Gastroesophageal sphincter (tissue), 4 donors: ENCODE data around the gene RIMS4. TPM values are rescaled to one million over a fixed set of nuclear protein-coding genes. Genes with fewer than 3 reads are reported as not detected.

Experiments
- ATAC-seq: fragments of 150-250 bp; one replicate; pipeline ENCODE4 v1.9.1; 2016; ENCODE audit warnings: mild to moderate bottlenecking, moderate library complexity
- H3K27ac ChIP-seq, 4 donors: fragments of 200-600 bp; sonication (generic) in 3 of 4; 1 replicate in 3 of 4; 2 replicates in 1 of 4; pipeline ENCODE4 v1.5.1; 2016 to 2019
- H3K27me3 ChIP-seq: fragments of 200-600 bp; sonication (generic); one replicate; pipeline ENCODE4 v1.5.1; 2019
- H3K36me3 ChIP-seq, 2 donors: fragments of 200-600 bp; sonication (generic); one replicate each; pipeline ENCODE4 v1.5.1; 2019; ENCODE audit warnings: control low read depth in 1 of 2
- H3K4me1 ChIP-seq, 3 donors: fragments of 200-600 bp; sonication (generic); 1 replicate in 2 of 3; 2 replicates in 1 of 3; pipeline ENCODE4 v1.5.1; 2016 to 2019; ENCODE audit warnings: control low read depth in 2 of 3
- H3K4me3 ChIP-seq, 2 donors: fragments of 200-600 bp; sonication (generic); one replicate each; pipeline ENCODE4 v1.5.1; 2019; ENCODE audit warnings: mild to moderate bottlenecking in 1 of 2, moderate library complexity in 1 of 2
- H3K9me3 ChIP-seq, 3 donors: fragments of 200-600 bp; sonication (generic); one replicate each; pipeline ENCODE4 v1.5.1; 2017 to 2019; ENCODE audit warnings: control low read depth in 2 of 3
- EP300 ChIP-seq: sonication (generic); formaldehyde crosslinking; IDR thresholded peaks from one replicate; pipeline ENCODE4 v1.6.1; 2017; ENCODE audit warnings: antibody characterized with exemption, mild to moderate bottlenecking
- POLR2A ChIP-seq, 2 donors: fragments of 450-650 bp; IDR thresholded peaks; one replicate each; pipeline ENCODE4 v1.6.1; 2017; ENCODE audit warnings: antibody characterized with exemption in 2 of 2, mild to moderate bottlenecking in 2 of 2, moderate library complexity in 1 of 2
- POLR2AphosphoS5 ChIP-seq: sonication (generic); formaldehyde crosslinking; IDR thresholded peaks from one replicate; pipeline ENCODE4 v1.6.1; 2017; ENCODE audit warnings: antibody characterized with exemption
- WGBS, 2 donors: methylation state at CpG; one replicate each; pipeline ENCODE4 v1.1.5; 2018; ENCODE audit warnings: low coverage in 1 of 2; 5-methylcytosine and 5-hydroxymethylcytosine counted together
- total RNA-seq, 4 donors: library from RNA; depleted of rRNA; stranded (reverse); fragments of >200 nt; gene quantifications; one replicate each; pipeline ENCODE4 v1.1.0, GENCODE V29; 2016
- TF ChIP-seq, protein P1 (sequence below), 4 experiments: fragments of 200-600 bp in 2 of 4; fragments of 450-650 bp in 2 of 4; sonication (generic) in 1 of 4; IDR thresholded peaks; one replicate each; pipeline ENCODE4 v1.5.1; 2017 to 2019; ENCODE audit warnings: antibody characterized with exemption in 4 of 4, mild to moderate bottlenecking in 2 of 4, moderate library complexity in 2 of 4

RIMS4 gene
- total RNA-seq, 4 donors from 2014 or later, result 1.2 to 4.6 (median 2.4) TPM

DNA sequence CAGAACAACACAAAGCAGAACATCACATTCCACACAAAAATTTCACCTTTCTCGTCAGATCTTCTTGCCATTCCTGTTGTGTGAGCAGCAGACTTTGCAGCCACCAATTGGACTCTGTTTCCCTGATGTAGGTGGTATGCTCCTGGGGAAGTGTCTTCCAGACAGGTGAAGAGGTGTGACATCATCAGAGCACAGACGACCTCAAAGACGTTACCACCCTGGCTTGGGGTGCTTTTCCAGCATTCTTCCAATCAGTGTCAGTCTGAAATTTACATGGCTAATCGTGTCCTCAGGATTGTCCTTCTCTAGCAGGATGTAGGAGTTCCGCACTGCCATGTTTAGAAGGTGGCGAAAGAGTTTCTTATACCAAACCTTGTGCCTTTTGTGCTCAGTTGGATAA is 31.6 kb upstream of the RIMS4 start:
- Histone ChIP-seq H3K9me3 (no peaks in the 10 kb centered on the region), H3K27ac (no peak overlapping the region), H3K4me3 (no peak overlapping the region), H3K27me3 (peaks cover 44% of the 10 kb centered on the region), H3K4me1 (no peaks in the 10 kb centered on the region), H3K36me3 (no peaks in the 10 kb centered on the region)
- no peak for ATAC-seq
- TF ChIP-seq, protein P1, sequence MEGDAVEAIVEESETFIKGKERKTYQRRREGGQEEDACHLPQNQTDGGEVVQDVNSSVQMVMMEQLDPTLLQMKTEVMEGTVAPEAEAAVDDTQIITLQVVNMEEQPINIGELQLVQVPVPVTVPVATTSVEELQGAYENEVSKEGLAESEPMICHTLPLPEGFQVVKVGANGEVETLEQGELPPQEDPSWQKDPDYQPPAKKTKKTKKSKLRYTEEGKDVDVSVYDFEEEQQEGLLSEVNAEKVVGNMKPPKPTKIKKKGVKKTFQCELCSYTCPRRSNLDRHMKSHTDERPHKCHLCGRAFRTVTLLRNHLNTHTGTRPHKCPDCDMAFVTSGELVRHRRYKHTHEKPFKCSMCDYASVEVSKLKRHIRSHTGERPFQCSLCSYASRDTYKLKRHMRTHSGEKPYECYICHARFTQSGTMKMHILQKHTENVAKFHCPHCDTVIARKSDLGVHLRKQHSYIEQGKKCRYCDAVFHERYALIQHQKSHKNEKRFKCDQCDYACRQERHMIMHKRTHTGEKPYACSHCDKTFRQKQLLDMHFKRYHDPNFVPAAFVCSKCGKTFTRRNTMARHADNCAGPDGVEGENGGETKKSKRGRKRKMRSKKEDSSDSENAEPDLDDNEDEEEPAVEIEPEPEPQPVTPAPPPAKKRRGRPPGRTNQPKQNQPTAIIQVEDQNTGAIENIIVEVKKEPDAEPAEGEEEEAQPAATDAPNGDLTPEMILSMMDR (IDR thresholded peaks at IDR 0.05), result no peak
- TF ChIP-seq POLR2AphosphoS5 (no peak), POLR2A (IDR thresholded peaks at IDR 0.05) (no peak), EP300 (no peak)
- 73 to 74% methylated on average over 6 of the region's 6 CpGs for WGBS, 2 donors

DNA sequence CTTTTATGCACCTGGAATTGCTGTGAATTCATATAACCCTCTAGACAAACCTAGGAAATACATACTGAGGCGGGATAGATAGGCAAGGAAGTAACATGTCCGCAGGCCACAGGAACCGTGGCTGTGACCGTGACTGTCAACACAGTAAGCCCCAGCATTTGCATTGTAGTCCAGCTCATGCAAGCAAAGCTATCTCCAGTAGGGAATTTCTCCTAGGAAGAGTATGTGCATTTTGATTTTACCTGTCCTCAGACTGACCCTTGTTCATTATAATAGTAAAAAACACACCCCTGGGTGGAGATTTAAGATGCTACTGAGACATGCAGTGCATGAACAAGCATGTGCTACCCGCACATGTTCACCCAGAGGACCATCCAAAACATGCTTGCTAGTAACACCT is 30.5 kb upstream of the RIMS4 start:
- 62 to 82% methylated on average over 3 to 4 of the region's 5 CpGs for WGBS, 2 donors
- ATAC-seq, result no peak
- H3K4me3 ChIP-seq, result no peak overlapping the region
- no peaks in the 10 kb centered on the region for H3K4me1 ChIP-seq
- H3K27ac ChIP-seq, result no peak overlapping the region
- TF ChIP-seq POLR2AphosphoS5, result no peak
- no peak for TF ChIP-seq POLR2A (IDR thresholded peaks at IDR 0.05)
- TF ChIP-seq, protein P1 (IDR thresholded peaks at IDR 0.05), result no peak
- no peak for TF ChIP-seq EP300
- peaks cover 55% of the 10 kb centered on the region for H3K27me3 ChIP-seq
- no peaks in the 10 kb centered on the region for H3K36me3 ChIP-seq
- H3K9me3 ChIP-seq, result no peaks in the 10 kb centered on the region

DNA sequence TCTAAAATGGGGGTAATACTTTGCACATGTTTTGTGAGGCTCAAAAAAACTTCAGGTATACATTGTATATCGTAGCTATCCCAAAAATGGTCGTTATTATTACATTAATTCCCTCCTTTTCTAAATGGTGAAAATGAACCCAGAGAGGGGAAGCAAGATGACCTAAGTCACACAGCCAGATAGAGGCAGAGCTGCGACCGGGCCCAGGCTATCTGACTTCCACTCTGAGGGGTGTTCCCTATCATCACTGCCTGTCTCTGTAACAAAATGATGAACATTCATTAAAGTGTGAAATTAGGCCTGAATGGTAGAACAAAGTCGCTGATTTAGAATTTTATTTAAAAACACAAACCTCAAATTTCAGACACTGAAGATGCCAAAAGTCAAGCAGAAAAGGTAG is 29.1 kb upstream of the RIMS4 start:
- 77 to 81% methylated on average over 3 to 5 of the region's 5 CpGs for WGBS, 2 donors
- Histone ChIP-seq H3K27me3 (peaks cover 55% of the 10 kb centered on the region), H3K27ac (no peak overlapping the region), H3K9me3 (no peaks in the 10 kb centered on the region), H3K4me3 (no peak overlapping the region), H3K36me3 (no peaks in the 10 kb centered on the region), H3K4me1 (no peaks in the 10 kb centered on the region)
- no peak for ATAC-seq
- no peak for TF ChIP-seq POLR2A (IDR thresholded peaks at IDR 0.05)
- TF ChIP-seq, protein P1 (IDR thresholded peaks at IDR 0.05), result no peak
- no peak for TF ChIP-seq EP300

GRCh38 chr20:44838521-44838920 is 28.2 kb upstream of the RIMS4 start:
- TF ChIP-seq, protein P1 (IDR thresholded peaks at IDR 0.05), result no peak
- TF ChIP-seq POLR2AphosphoS5 (no peak), EP300 (no peak), POLR2A (IDR thresholded peaks at IDR 0.05) (no peak)
- H3K27me3 ChIP-seq, result peaks cover 45% of the 10 kb centered on the region
- H3K36me3 ChIP-seq, result no peaks in the 10 kb centered on the region
- no peaks in the 10 kb centered on the region for H3K4me1 ChIP-seq
- no peak overlapping the region for H3K4me3 ChIP-seq
- H3K9me3 ChIP-seq, result peaks cover 0 to 2% (median 0%) of the 10 kb centered on the region in 3 donors
- 79% methylated on average over 1 of the region's 1 CpG; no CpG with 5 or more reads in 1 of the 2 donors for WGBS, 2 donors
- no peak for ATAC-seq
- H3K27ac ChIP-seq, result no peak overlapping the region

DNA sequence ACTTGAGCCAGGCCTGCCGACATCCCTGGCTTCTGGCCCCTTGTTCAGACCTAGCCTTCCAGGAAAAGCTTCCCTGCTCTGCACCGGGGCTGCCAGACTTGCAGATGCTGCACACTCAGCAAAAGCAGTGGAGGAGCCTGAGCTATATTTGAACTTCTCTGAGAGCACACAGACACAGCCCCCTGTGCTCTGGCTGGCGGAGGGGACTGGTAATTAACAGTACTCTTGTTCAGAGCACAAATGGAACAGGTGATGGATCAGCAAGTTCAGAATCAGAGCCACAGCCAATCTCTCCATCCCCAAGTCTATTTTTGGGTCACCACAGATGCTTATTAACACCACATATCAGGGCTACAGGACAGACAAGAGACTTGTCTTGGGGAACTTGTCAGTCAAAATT is 27.6 kb upstream of the RIMS4 start:
- H3K36me3 ChIP-seq, result no peaks in the 10 kb centered on the region
- H3K9me3 ChIP-seq, result peaks cover 0 to 5% (median 0%) of the 10 kb centered on the region in 3 donors
- no peak for ATAC-seq
- no peak for TF ChIP-seq POLR2AphosphoS5
- TF ChIP-seq, protein P1 (IDR thresholded peaks at IDR 0.05), result no peak
- no peak for TF ChIP-seq POLR2A (IDR thresholded peaks at IDR 0.05)
- TF ChIP-seq EP300, result no peak
- no peaks in the 10 kb centered on the region for H3K4me1 ChIP-seq
- WGBS, 2 donors, result 17 to 20% methylated on average over 1 of the region's 3 CpGs
- H3K27ac ChIP-seq, result no peak overlapping the region
- no peak overlapping the region for H3K4me3 ChIP-seq
- peaks cover 40% of the 10 kb centered on the region for H3K27me3 ChIP-seq
